ENCODE results near the gene TMOD4.

Gene TMOD4

GRCh38 chr1:151147132-151147503 is 28.7 kb downstream of the TMOD4 start:
- Histone ChIP-seq H3K9me3 (ENCODE audit: severe bottlenecking) (no peaks in the 10 kb centered on the region), H3K36me3 (ENCODE audit: low read depth) (no peaks in the 10 kb centered on the region), H3K27ac (ENCODE audit: poor library complexity, severe bottlenecking) (no peak overlapping the region), H3K4me1 (ENCODE audit: insufficient read depth, poor library complexity, severe bottlenecking) (no peaks in the 10 kb centered on the region), H3K27me3 (ENCODE audit: insufficient read depth, poor library complexity, severe bottlenecking) (no peaks in the 10 kb centered on the region), H3K4me3 (ENCODE audit: severe bottlenecking) (peak overlapping the region; percentile 39)
- ATAC-seq (ENCODE audit: low read depth), result no peak; the same call in 2 of the 3 replicates
- TF ChIP-seq, protein P1, sequence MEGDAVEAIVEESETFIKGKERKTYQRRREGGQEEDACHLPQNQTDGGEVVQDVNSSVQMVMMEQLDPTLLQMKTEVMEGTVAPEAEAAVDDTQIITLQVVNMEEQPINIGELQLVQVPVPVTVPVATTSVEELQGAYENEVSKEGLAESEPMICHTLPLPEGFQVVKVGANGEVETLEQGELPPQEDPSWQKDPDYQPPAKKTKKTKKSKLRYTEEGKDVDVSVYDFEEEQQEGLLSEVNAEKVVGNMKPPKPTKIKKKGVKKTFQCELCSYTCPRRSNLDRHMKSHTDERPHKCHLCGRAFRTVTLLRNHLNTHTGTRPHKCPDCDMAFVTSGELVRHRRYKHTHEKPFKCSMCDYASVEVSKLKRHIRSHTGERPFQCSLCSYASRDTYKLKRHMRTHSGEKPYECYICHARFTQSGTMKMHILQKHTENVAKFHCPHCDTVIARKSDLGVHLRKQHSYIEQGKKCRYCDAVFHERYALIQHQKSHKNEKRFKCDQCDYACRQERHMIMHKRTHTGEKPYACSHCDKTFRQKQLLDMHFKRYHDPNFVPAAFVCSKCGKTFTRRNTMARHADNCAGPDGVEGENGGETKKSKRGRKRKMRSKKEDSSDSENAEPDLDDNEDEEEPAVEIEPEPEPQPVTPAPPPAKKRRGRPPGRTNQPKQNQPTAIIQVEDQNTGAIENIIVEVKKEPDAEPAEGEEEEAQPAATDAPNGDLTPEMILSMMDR (IDR thresholded peaks at IDR 0.05; ENCODE audit: poor library complexity, severe bottlenecking), result no peak
- no peak for DNase-seq (ENCODE audit: low spot score)

DNA sequence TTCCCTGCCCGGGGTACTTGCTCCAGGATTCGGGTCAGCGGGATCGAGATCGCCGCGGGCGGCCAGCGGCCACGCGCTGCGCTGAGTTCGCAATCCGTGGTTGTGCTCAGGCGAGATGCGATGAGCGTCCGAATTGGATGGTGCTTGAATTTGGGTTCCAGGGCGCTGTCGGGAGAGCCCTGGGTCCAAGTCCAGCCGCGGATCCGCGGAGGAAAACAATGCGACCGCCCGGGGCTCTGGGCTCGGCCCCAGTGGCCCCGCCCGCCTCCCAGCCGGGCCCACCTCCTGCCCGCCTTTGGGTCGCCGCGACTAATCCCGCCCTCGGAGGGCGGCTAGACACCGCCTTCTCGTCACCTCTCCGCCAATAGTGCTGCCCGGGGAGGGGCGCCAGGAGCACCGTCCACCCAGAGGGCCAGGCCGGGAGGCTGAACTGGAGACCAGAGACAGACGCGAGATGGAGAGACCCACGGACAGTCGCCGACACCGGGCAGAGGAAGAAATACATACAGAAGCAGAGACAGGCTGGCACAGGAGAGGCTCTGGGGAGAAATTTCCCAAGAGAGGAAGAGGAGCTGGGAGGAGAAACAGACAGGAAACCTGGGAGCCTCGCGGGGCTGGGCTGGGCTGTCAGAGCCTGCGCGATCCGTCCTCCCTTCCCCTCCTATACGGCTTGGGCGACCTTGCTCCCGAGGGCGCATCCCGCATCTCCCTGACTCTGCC is 29.2 kb downstream of the TMOD4 start, which contains the start of gene SEMA6C:
TSS of gene SEMA6C (minus strand) at position 220 of the 720 bp plus-strand sequence. CDS start 4,010 bp downstream, outside the sequence.
- ATAC-seq (ENCODE audit: low read depth) (peak; percentile 98), DNase-seq (ENCODE audit: low spot score) (peak; percentile 92)
- Histone ChIP-seq H3K27me3 (ENCODE audit: insufficient read depth, poor library complexity, severe bottlenecking) (no peaks in the 10 kb centered on the region), H3K9me3 (ENCODE audit: severe bottlenecking) (no peaks in the 10 kb centered on the region), H3K27ac (ENCODE audit: poor library complexity, severe bottlenecking) (no peak within 1 kb of the TSS), H3K4me3 (ENCODE audit: severe bottlenecking) (peak within 1 kb of the TSS; percentile 39), H3K36me3 (ENCODE audit: low read depth) (no peaks in the 10 kb centered on the region), H3K4me1 (ENCODE audit: insufficient read depth, poor library complexity, severe bottlenecking) (no peaks in the 10 kb centered on the region)
- TF ChIP-seq, protein P1 (IDR thresholded peaks at IDR 0.05; ENCODE audit: poor library complexity, severe bottlenecking), result no peak

- H3K27me3 ChIP-seq (ENCODE audit: insufficient read depth, poor library complexity, severe bottlenecking), result no peaks in the 10 kb centered on the region
- no peak overlapping the region for H3K27ac ChIP-seq (ENCODE audit: poor library complexity, severe bottlenecking)
- H3K9me3 ChIP-seq (ENCODE audit: severe bottlenecking), result no peaks in the 10 kb centered on the region
- H3K4me3 ChIP-seq (ENCODE audit: severe bottlenecking), result peak overlapping the region; percentile 39
- H3K36me3 ChIP-seq (ENCODE audit: low read depth), result no peaks in the 10 kb centered on the region
- TF ChIP-seq, protein P1 (IDR thresholded peaks at IDR 0.05; ENCODE audit: poor library complexity, severe bottlenecking), result no peak
- H3K4me1 ChIP-seq (ENCODE audit: insufficient read depth, poor library complexity, severe bottlenecking), result no peaks in the 10 kb centered on the region
- DNase-seq (ENCODE audit: low spot score) (no peak), ATAC-seq (ENCODE audit: low read depth) (no peak; the same call in 2 of the 3 replicates)
These were observed 29.7 kb downstream of the TMOD4 start for GRCh38 chr1:151146072-151146411.

GRCh38 chr1:151145304-151146071 is 30.3 kb downstream of the TMOD4 start:
- ATAC-seq (ENCODE audit: low read depth) (no peak), DNase-seq (ENCODE audit: low spot score) (no peak)
- Histone ChIP-seq H3K4me1 (ENCODE audit: insufficient read depth, poor library complexity, severe bottlenecking) (no peaks in the 10 kb centered on the region), H3K27ac (ENCODE audit: poor library complexity, severe bottlenecking) (no peak overlapping the region), H3K36me3 (ENCODE audit: low read depth) (no peaks in the 10 kb centered on the region), H3K9me3 (ENCODE audit: severe bottlenecking) (no peaks in the 10 kb centered on the region), H3K27me3 (ENCODE audit: insufficient read depth, poor library complexity, severe bottlenecking) (no peaks in the 10 kb centered on the region), H3K4me3 (ENCODE audit: severe bottlenecking) (peak overlapping the region; percentile 39)
- TF ChIP-seq, protein P1 (IDR thresholded peaks at IDR 0.05; ENCODE audit: poor library complexity, severe bottlenecking), result no peak

All from RWPE2 (cell line).